LNCaP clone FGC (cell line): ENCODE measurements around the gene ADSS1.
A peak's percentile ranks its signal among the peaks of the same experiment; 100 is the strongest.

Experiments
- DNase-seq: peaks from one replicate; pipeline ENCODE4 v3.0.0-alpha.2; 2011; ENCODE audit warnings: low read depth
- H3K4me3 ChIP-seq: 2 replicates; pipeline ENCODE4 v1.5.1; 2011; ENCODE audit warnings: mild to moderate bottlenecking, low read depth, low read length, control low read depth
- CTCF ChIP-seq: IDR thresholded peaks from 2 replicates; pipeline ENCODE4 v1.5.1; 2012; ENCODE audit warnings: mild to moderate bottlenecking; ENCODE audit not compliant: control insufficient read depth, insufficient read depth; ENCODE audit errors: extremely low read depth

Gene ADSS1

GRCh38 chr14:104771918-104772706, 48.1 kb downstream of the ADSS1 start:
- no peak for DNase-seq
- no peak for TF ChIP-seq CTCF
- no peak overlapping the region for H3K4me3 ChIP-seq

- no peak for DNase-seq
- H3K4me3 ChIP-seq: no peak overlapping the region
- no peak for TF ChIP-seq CTCF
These were observed 48.9 kb downstream of the ADSS1 start for GRCh38 chr14:104772707-104773504.

- no peak for DNase-seq
- H3K4me3 ChIP-seq: no peak overlapping the region
- no peak for TF ChIP-seq CTCF
These were observed 49.8 kb downstream of the ADSS1 start for GRCh38 chr14:104773505-104774452.

- TF ChIP-seq CTCF: no peak
- DNase-seq: peak; percentile 67
- no peak overlapping the region for H3K4me3 ChIP-seq
These were observed 50.5 kb downstream of the ADSS1 start for GRCh38 chr14:104774453-104775072.

- DNase-seq: no peak
- no peak overlapping the region for H3K4me3 ChIP-seq
- TF ChIP-seq CTCF: no peak
These were observed 51.1 kb downstream of the ADSS1 start for GRCh38 chr14:104775073-104775489.

GRCh38 chr14:104776481-104776880, 52.5 kb downstream of the ADSS1 start:
- TF ChIP-seq CTCF: no peak
- DNase-seq: no peak
- no peak overlapping the region for H3K4me3 ChIP-seq
